ENCODE results near the gene ZNF385B.

Gene ZNF385B

GRCh38 chr2:179619947-179620467 is 241.4 kb downstream of the ZNF385B start:
- no peak for TF ChIP-seq CTCF (IDR thresholded peaks at IDR 0.05; ENCODE audit: insufficient read depth, low read depth, low read length, missing control alignments)
- no peak overlapping the region for H3K4me3 ChIP-seq (ENCODE audit: low read length)
- DNase-seq (ENCODE audit: low read depth), result no peak

GRCh38 chr2:179614121-179614520 is 247.3 kb downstream of the ZNF385B start:
- DNase-seq (ENCODE audit: low read depth), result no peak
- H3K4me3 ChIP-seq (ENCODE audit: low read length), result no peak overlapping the region
- no peak for TF ChIP-seq CTCF (IDR thresholded peaks at IDR 0.05; ENCODE audit: insufficient read depth, low read depth, low read length, missing control alignments)

- DNase-seq (ENCODE audit: low read depth), result peak; percentile 14
- H3K4me3 ChIP-seq (ENCODE audit: low read length), result no peak overlapping the region
- TF ChIP-seq CTCF (IDR thresholded peaks at IDR 0.05; ENCODE audit: insufficient read depth, low read depth, low read length, missing control alignments), result no peak
Measured at GRCh38 chr2:179613701-179614100, 247.7 kb downstream of the ZNF385B start.

- H3K4me3 ChIP-seq (ENCODE audit: low read length), result no peak overlapping the region
- no peak for TF ChIP-seq CTCF (IDR thresholded peaks at IDR 0.05; ENCODE audit: insufficient read depth, low read depth, low read length, missing control alignments)
- no peak for DNase-seq (ENCODE audit: low read depth)
Measured at GRCh38 chr2:179613299-179613651, 248.1 kb downstream of the ZNF385B start.

- DNase-seq (ENCODE audit: low read depth), result no peak
- no peak overlapping the region for H3K4me3 ChIP-seq (ENCODE audit: low read length)
- TF ChIP-seq CTCF (IDR thresholded peaks at IDR 0.05; ENCODE audit: insufficient read depth, low read depth, low read length, missing control alignments), result no peak
Measured at GRCh38 chr2:179612591-179613298, 248.7 kb downstream of the ZNF385B start.

GRCh38 chr2:179612108-179612507 is 249.3 kb downstream of the ZNF385B start:
- TF ChIP-seq CTCF (IDR thresholded peaks at IDR 0.05; ENCODE audit: insufficient read depth, low read depth, low read length, missing control alignments), result no peak
- no peak for DNase-seq (ENCODE audit: low read depth)
- H3K4me3 ChIP-seq (ENCODE audit: low read length), result no peak overlapping the region

- TF ChIP-seq CTCF (IDR thresholded peaks at IDR 0.05; ENCODE audit: insufficient read depth, low read depth, low read length, missing control alignments), result no peak
- no peak overlapping the region for H3K4me3 ChIP-seq (ENCODE audit: low read length)
- no peak for DNase-seq (ENCODE audit: low read depth)
Measured at GRCh38 chr2:179606141-179606540, 255.3 kb downstream of the ZNF385B start.
